HepG2 (cell line): ENCODE data around the gene RPE. TPM values are rescaled to one million over a fixed set of nuclear protein-coding genes. Genes with fewer than 3 reads are reported as not detected.

Experiments used
- ATAC-seq: fragments of 200-7000 bp; cut with Tn5 transposase; 3 replicates; pipeline ENCODE4 v1.9.1; 2020; ENCODE audit warnings: mild to moderate bottlenecking, moderate library complexity
- BruUV-seq: library from RNA; stranded (reverse); fragments of 400-500 nt; replicated peaks from 2 replicates; lab custom pipeline; 2021; lab: Mats Ljungman, UMichigan
- CTCF ChIA-PET: fragments of 300-600 bp; formaldehyde crosslinking; extraction: SDS; loops from one replicate; lab custom pipeline; 2021; ENCODE audit warnings: low total read pairs, inconsistent platforms, low intra/inter-chr PET ratio; lab: Yijun Ruan, JAX
- POLR2A ChIA-PET: fragments of 350-600 bp; sonication (Branson Sonifier 250); formaldehyde crosslinking; loops from one replicate; lab custom pipeline; 2020; ENCODE audit warnings: antibody characterized with exemption, inconsistent platforms; lab: Yijun Ruan, JAX
- DNase-seq: peaks from one replicate; pipeline ENCODE4 v3.0.0-alpha.2; 2015; ENCODE audit warnings: low spot score
- FAIRE-seq: peaks from 3 replicates; lab custom pipeline; 2011; peaks lifted over from hg19 to GRCh38; lab: Jason Lieb, UNC
- H2AFZ ChIP-seq: one replicate; pipeline ENCODE4 v1.6.1; 2011; ENCODE audit warnings: low read length, inconsistent platforms
- H3K27ac ChIP-seq: fragments of 300-600 bp; 3 replicates; pipeline ENCODE4 v1.8.0; 2011; ENCODE audit warnings: mixed run types, mild to moderate bottlenecking, mixed read lengths, low read length, inconsistent platforms; ENCODE audit not compliant: insufficient read depth; ENCODE audit errors: extremely low read length
- H3K27me3 ChIP-seq, 2 experiments: fragments of 200-600 bp in 1 of 2; 2 replicates in 1 of 2; 3 replicates in 1 of 2; pipeline versions ENCODE4 v1.6.0 to v1.8.0; 2011; ENCODE audit warnings: low read length in 2 of 2, mild to moderate bottlenecking in 2 of 2, moderate library complexity in 2 of 2, inconsistent platforms in 1 of 2; ENCODE audit not compliant: insufficient read depth in 2 of 2, control insufficient read depth in 1 of 2
- H3K36me3 ChIP-seq, 2 experiments: fragments of 200-600 bp in 1 of 2; replicated peaks in 1 of 2; 2 replicates in 1 of 2; 3 replicates in 1 of 2; pipeline versions ENCODE4 v1.5.1 to v1.8.0; 2011; ENCODE audit warnings: low read length in 2 of 2, inconsistent platforms in 1 of 2; ENCODE audit not compliant: insufficient read depth in 2 of 2, control insufficient read depth in 1 of 2
- H3K4me1 ChIP-seq: 2 replicates; pipeline ENCODE4 v1.5.1; 2012; ENCODE audit warnings: low read length, inconsistent platforms; ENCODE audit not compliant: insufficient read depth
- H3K4me2 ChIP-seq: 2 replicates; pipeline ENCODE4 v1.6.0; 2011; ENCODE audit warnings: low read depth, low read length, inconsistent platforms
- H3K4me3 ChIP-seq, 3 experiments: fragments of 200-600 bp in 1 of 3; sonication (generic), shearing (Covaris generic) in 1 of 3; replicated peaks in 1 of 3; 2 replicates each; pipeline ENCODE4 v1.5.1; 2011 to 2016; ENCODE audit warnings: low read length in 3 of 3, inconsistent platforms in 2 of 3, low read depth in 2 of 3, mild to moderate bottlenecking in 2 of 3, control low read depth in 1 of 3, mixed read lengths in 1 of 3; ENCODE audit not compliant: insufficient read depth in 1 of 3
- H3K79me2 ChIP-seq: one replicate; pipeline ENCODE4 v1.6.1; 2011; ENCODE audit warnings: low read length, inconsistent platforms; ENCODE audit not compliant: insufficient read depth
- H3K9ac ChIP-seq: 2 replicates; pipeline ENCODE4 v1.6.0; 2011; ENCODE audit warnings: mild to moderate bottlenecking, low read depth, low read length, inconsistent platforms; ENCODE audit not compliant: insufficient read depth
- H3K9me3 ChIP-seq: 2 replicates; pipeline ENCODE4 v1.5.1; 2012; ENCODE audit warnings: mild to moderate bottlenecking, low read length
- H4K20me1 ChIP-seq: 2 replicates; pipeline ENCODE4 v1.6.0; 2011; ENCODE audit warnings: inconsistent platforms, mild to moderate bottlenecking, low read length, moderate library complexity; ENCODE audit not compliant: insufficient read depth
- ARNTL ChIP-seq: sonication (generic); formaldehyde crosslinking; IDR thresholded peaks from 2 replicates; pipeline ENCODE4 v1.4.0; 2020; ENCODE audit warnings: mild to moderate bottlenecking, missing genetic modification reagents
- GFI1 ChIP-seq: sonication (generic); formaldehyde crosslinking; IDR thresholded peaks from 2 replicates; pipeline ENCODE4 v1.5.0; 2020; ENCODE audit warnings: missing genetic modification reagents, mild to moderate bottlenecking, borderline replicate concordance
- NBN ChIP-seq: fragments of 450-650 bp; conservative IDR thresholded peaks from 2 replicates; pipeline ENCODE4 v1.6.1; 2017
- NONO ChIP-seq, 2 experiments: fragments of 450-650 bp in 1 of 2; sonication (generic) in 1 of 2; formaldehyde crosslinking in 1 of 2; IDR thresholded peaks in 1 of 2; conservative IDR thresholded peaks in 1 of 2; 2 replicates each; pipeline versions ENCODE4 v1.6.1 to v1.8.0; 2017 to 2022; ENCODE audit warnings: mild to moderate bottlenecking in 1 of 2, missing genetic modification reagents in 1 of 2, moderate library complexity in 1 of 2
- SIN3A ChIP-seq: IDR thresholded peaks from 2 replicates; pipeline ENCODE4 v1.6.1; 2011; ENCODE audit warnings: low read depth, mild to moderate bottlenecking, control low read depth, low read length, borderline replicate concordance
- SRSF9 ChIP-seq: fragments of 200-400 bp; formaldehyde crosslinking; IDR thresholded peaks from 2 replicates; pipeline ENCODE4 v1.6.1; 2018; ENCODE audit warnings: borderline replicate concordance, mild to moderate bottlenecking, low read depth, low read length; ENCODE audit not compliant: insufficient read depth, poor library complexity, severe bottlenecking
- STAG1 ChIP-seq: sonication (generic); formaldehyde crosslinking; IDR thresholded peaks from 2 replicates; pipeline ENCODE4 v1.4.0; 2020; ENCODE audit warnings: missing genetic modification reagents
- THYN1 ChIP-seq: sonication (generic); formaldehyde crosslinking; IDR thresholded peaks from 2 replicates; pipeline ENCODE4 v1.8.1; 2023; ENCODE audit warnings: low read depth, mild to moderate bottlenecking, moderate library complexity, missing genetic modification reagents, borderline replicate concordance
- WGBS: methylation state at CpG from one replicate; pipeline ENCODE4 v1.1.6; 2017; ENCODE audit warnings: low lambda C conversion rate; 5-methylcytosine and 5-hydroxymethylcytosine counted together
- in situ Hi-C: cut with HindIII; loops from 2 replicates; pipeline ENCODE4 v1.10.0; 2017; ENCODE audit warnings: low pct_unique_long_range_greater_than_20kb; ENCODE audit not compliant: extremely low pct_ligation_motif_present
- intact Hi-C: fragments of 100-400 bp; cut with micrococcal nuclease; formaldehyde crosslinking; loops from one replicate; pipeline ENCODE4 v1.10.0; 2022; ENCODE audit not compliant: unreplicated experiment
- polyA plus RNA-seq, 8 experiments: library from polyadenylated mRNA; depleted of rRNA in 3 of 8; stranded (reverse) in 7 of 8; unstranded in 1 of 8; fragments of >200 nt; fragmentation: Illumina TruSeq in 4 of 8; extraction: Trizol in 4 of 8; gene quantifications; 2 replicates each; pipeline versions ENCODE4 v1.2.1 to v1.2.3, GENCODE V29; 2011 to 2016; ENCODE audit warnings: low read depth in 4 of 8, missing spikeins in 1 of 8, mixed read lengths in 1 of 8; ENCODE audit not compliant: insufficient read depth in 1 of 8
- total RNA-seq, 5 experiments: library from RNA; depleted of rRNA; stranded (reverse); fragments of >200 nt; fragmentation: Illumina TruSeq; extraction: Trizol; gene quantifications; 2 replicates each; pipeline ENCODE4 v1.2.3, GENCODE V29; 2016; ENCODE audit warnings: low read depth in 1 of 5
- TF ChIP-seq, protein P1 (sequence below): sonication (generic); formaldehyde crosslinking; IDR thresholded peaks from 2 replicates; pipeline ENCODE4 v1.4.0; 2020; ENCODE audit warnings: missing genetic modification reagents, borderline replicate concordance

The RPE gene
- total and polyA plus RNA-seq, 2 of the 13 experiments (the other 11 are each of a cell fraction or from before 2014, with no cell fraction given) = 72.3 to 107 TPM

DNA sequence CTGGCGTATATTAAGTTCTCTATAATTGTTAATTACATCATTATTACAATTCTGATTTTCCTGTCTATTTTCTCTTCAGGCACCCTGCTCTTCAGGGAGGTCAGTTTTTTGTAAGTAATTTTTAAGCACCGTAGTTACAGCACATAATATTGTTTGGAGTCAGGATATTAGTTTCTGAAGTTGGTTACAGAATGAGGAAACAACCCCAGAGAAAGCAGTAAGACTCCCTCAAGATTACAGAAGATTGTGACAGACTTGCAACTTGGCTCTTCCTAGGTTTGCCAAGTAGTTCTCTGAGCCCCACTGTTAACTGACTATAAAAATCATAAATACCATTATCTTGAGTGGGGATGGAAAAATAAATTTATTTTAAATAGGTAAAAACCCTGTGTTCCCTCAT lies 921 bp downstream of the RPE start:
- Histone ChIP-seq H3K79me2 (peaks cover 58% of the 10 kb centered on the region), H3K9me3 (no peaks in the 10 kb centered on the region), H3K27ac (peak overlapping the region; percentile 4), H3K4me3 (peak overlapping the region; percentile 90 to 97 (median 94)), H3K4me1 (peaks cover 57% of the 10 kb centered on the region), H3K9ac (peak overlapping the region; percentile 83), H3K27me3 (no peaks in the 10 kb centered on the region; a peak in 1 of 5 replicates), H2AFZ (no peak overlapping the region), H4K20me1 (peaks cover 23% of the 10 kb centered on the region), H3K36me3 (peaks cover 0 to 9% of the 10 kb centered on the region in 2 experiments; a peak in 4 of 5 replicates), H3K4me2 (peak overlapping the region; percentile 86)
- no peak for FAIRE-seq
- ATAC-seq = no peak
- in situ Hi-C loops (no loop called here), intact Hi-C loops (no loop called here)
- DNase-seq = no peak
- 0 out of 2 replicates have a peak, but pooled peaks have one; percentile 3 for TF ChIP-seq THYN1 (CRISPR knock-in tag)
- 0 out of 2 replicates have a peak, but pooled peaks have one; percentile 0 for TF ChIP-seq ARNTL (CRISPR knock-in tag)
- 0 out of 2 replicates have a peak, but pooled peaks have one; percentile 26 for TF ChIP-seq SIN3A
- no peak for TF ChIP-seq NONO (IDR thresholded peaks at IDR 0.05)
- 0 out of 2 replicates have a peak, but pooled peaks have one; percentile 18 for TF ChIP-seq NONO (CRISPR knock-in tag; conservative IDR thresholded peaks at IDR 0.05)
- no peak for TF ChIP-seq GFI1 (CRISPR knock-in tag)
- TF ChIP-seq SRSF9 = no peak
- TF ChIP-seq NBN = no peak
- CTCF ChIA-PET = no interaction called here
- 4% methylated on average over 2 of the region's 2 CpGs for WGBS
- BruUV-seq = no TSS peak
- POLR2A ChIA-PET = interaction anchor here (0.8 kb wide), 1 partner anchor 187 kb away, joined by 3 read pairs; no protein-coding TSS in a partner anchor

DNA sequence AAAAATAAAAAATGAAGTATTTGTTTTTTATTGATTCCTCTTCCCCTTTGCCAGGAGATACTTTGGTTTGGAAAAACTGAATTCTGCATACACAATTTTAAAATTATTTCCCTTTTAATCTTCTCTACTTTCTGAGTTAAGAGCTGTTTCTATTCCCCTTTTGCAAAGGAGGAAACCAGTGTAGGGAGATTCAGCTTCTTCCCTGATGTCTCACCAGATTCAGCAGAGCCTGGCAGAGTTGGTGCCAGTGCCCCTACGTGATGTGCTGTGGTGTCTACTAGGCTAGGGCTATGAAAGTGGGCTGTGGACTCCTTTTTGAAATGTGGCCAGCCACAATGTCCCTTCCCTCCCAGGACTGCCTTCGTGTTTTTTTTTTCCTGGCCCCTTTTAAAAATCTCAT lies 2.4 kb downstream of the RPE start:
- no peak overlapping the region for H3K4me3 ChIP-seq
- in situ Hi-C loops = no loop called here
- H3K79me2 ChIP-seq = peaks cover 72% of the 10 kb centered on the region
- ATAC-seq = no peak
- H3K4me1 ChIP-seq = peaks cover 57% of the 10 kb centered on the region
- peaks cover 23% of the 10 kb centered on the region for H4K20me1 ChIP-seq
- H3K27ac ChIP-seq = no peak overlapping the region
- no peak overlapping the region; the same call in 1 of the 2 replicates for H3K9ac ChIP-seq
- no peak for FAIRE-seq
- TF ChIP-seq, protein P1, sequence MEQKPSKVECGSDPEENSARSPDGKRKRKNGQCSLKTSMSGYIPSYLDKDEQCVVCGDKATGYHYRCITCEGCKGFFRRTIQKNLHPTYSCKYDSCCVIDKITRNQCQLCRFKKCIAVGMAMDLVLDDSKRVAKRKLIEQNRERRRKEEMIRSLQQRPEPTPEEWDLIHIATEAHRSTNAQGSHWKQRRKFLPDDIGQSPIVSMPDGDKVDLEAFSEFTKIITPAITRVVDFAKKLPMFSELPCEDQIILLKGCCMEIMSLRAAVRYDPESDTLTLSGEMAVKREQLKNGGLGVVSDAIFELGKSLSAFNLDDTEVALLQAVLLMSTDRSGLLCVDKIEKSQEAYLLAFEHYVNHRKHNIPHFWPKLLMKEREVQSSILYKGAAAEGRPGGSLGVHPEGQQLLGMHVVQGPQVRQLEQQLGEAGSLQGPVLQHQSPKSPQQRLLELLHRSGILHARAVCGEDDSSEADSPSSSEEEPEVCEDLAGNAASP = no peak
- TF ChIP-seq STAG1 (CRISPR knock-in tag) = no peak
- no peak overlapping the region for H2AFZ ChIP-seq
- DNase-seq = no peak
- intact Hi-C loops = no loop called here
- H3K4me2 ChIP-seq = peak overlapping the region; percentile 86
- CTCF ChIA-PET = no interaction called here
- WGBS = 92% methylated on average over 2 of the region's 2 CpGs
- peaks cover 2 to 14% of the 10 kb centered on the region in 2 experiments for H3K36me3 ChIP-seq
- POLR2A ChIA-PET = interaction anchor here (1.3 kb wide), 1 partner anchor 166 kb away, joined by 4 read pairs; the partner anchor contains the start of gene KANSL1L
- H3K9me3 ChIP-seq = no peaks in the 10 kb centered on the region
- no peaks in the 10 kb centered on the region; a peak in 1 of 5 replicates for H3K27me3 ChIP-seq
- BruUV-seq = no TSS peak
